ENCODE data around the gene PSMB9. TPM values are rescaled to one million over a fixed set of nuclear protein-coding genes. Genes with fewer than 3 reads are reported as not detected.

Gene PSMB9
- total RNA-seq, 4 donors from 2014 or later: 1.4 to 11.3 (median 6.1) TPM

GRCh38 chr6:32862725-32863124 is 8.7 kb downstream of the PSMB9 start:
- Histone ChIP-seq H3K9me3 (no peaks in the 10 kb centered on the region), H3K27ac (no peak overlapping the region), H3K27me3 (no peaks in the 10 kb centered on the region), H3K4me3 (no peak overlapping the region), H3K4me1 (peaks cover 0 to 3% of the 10 kb centered on the region in 2 donors), H3K36me3 (no peaks in the 10 kb centered on the region)
- TF ChIP-seq CTCF (IDR thresholded peaks at IDR 0.05 in 4 of 5, conservative IDR thresholded peaks at IDR 0.05 in 1 of 5) (no peak), POLR2A (IDR thresholded peaks at IDR 0.05) (no peak)
- no peak for ATAC-seq
- intact Hi-C loops (cut with DNase I; ENCODE audit: low total_unique reads) (no loop called here), in situ Hi-C loops (cut with MboI; ENCODE audit: low sequenced_read_pairs in 4 of 4) (no loop called here)
- no peak for DNase-seq

GRCh38 chr6:32865724-32866443 is 11.9 kb downstream of the PSMB9 start:
- no peak overlapping the region for H3K27ac ChIP-seq
- no peaks in the 10 kb centered on the region for H3K36me3 ChIP-seq
- intact Hi-C loops (cut with DNase I; ENCODE audit: low total_unique reads): loop anchor here (5.0 kb wide), 2 partner anchors 39 to 449 kb away; no protein-coding TSS in a partner anchor
- TF ChIP-seq CTCF (IDR thresholded peaks at IDR 0.05 in 4 of 5, conservative IDR thresholded peaks at IDR 0.05 in 1 of 5) (no peak), POLR2A (IDR thresholded peaks at IDR 0.05) (no peak)
- in situ Hi-C loops (cut with MboI; ENCODE audit: low sequenced_read_pairs in 4 of 4): no loop called here
- no peaks in the 10 kb centered on the region for H3K27me3 ChIP-seq
- H3K4me1 ChIP-seq: peaks cover 0 to 3% of the 10 kb centered on the region in 2 donors
- no peaks in the 10 kb centered on the region for H3K9me3 ChIP-seq
- DNase-seq (no peak), ATAC-seq (no peak)
- H3K4me3 ChIP-seq: no peak overlapping the region

- H3K27me3 ChIP-seq: no peaks in the 10 kb centered on the region
- DNase-seq (no peak), ATAC-seq (no peak)
- no peaks in the 10 kb centered on the region for H3K36me3 ChIP-seq
- in situ Hi-C loops (cut with MboI; ENCODE audit: low sequenced_read_pairs in 4 of 4) (no loop called here), intact Hi-C loops (cut with DNase I; ENCODE audit: low total_unique reads) (loop anchor here (5.0 kb wide), 2 partner anchors 40 to 450 kb away; no protein-coding TSS in a partner anchor)
- H3K27ac ChIP-seq: no peak overlapping the region
- H3K4me1 ChIP-seq: no peaks in the 10 kb centered on the region
- TF ChIP-seq CTCF (IDR thresholded peaks at IDR 0.05 in 4 of 5, conservative IDR thresholded peaks at IDR 0.05 in 1 of 5) (no peak), POLR2A (IDR thresholded peaks at IDR 0.05) (no peak)
- H3K9me3 ChIP-seq: no peaks in the 10 kb centered on the region
- H3K4me3 ChIP-seq: no peak overlapping the region
Measured at GRCh38 chr6:32867022-32867477, 13.1 kb downstream of the PSMB9 start.

- no peak for ATAC-seq
- H3K27ac ChIP-seq: no peak overlapping the region
- H3K4me1 ChIP-seq: no peaks in the 10 kb centered on the region
- H3K4me3 ChIP-seq: no peak overlapping the region
- no peaks in the 10 kb centered on the region for H3K9me3 ChIP-seq
- H3K36me3 ChIP-seq: no peaks in the 10 kb centered on the region
- no peaks in the 10 kb centered on the region for H3K27me3 ChIP-seq
- in situ Hi-C loops (cut with MboI; ENCODE audit: low sequenced_read_pairs in 4 of 4): no loop called here
- TF ChIP-seq CTCF (IDR thresholded peaks at IDR 0.05 in 4 of 5, conservative IDR thresholded peaks at IDR 0.05 in 1 of 5): no peak
- no peak for TF ChIP-seq POLR2A (IDR thresholded peaks at IDR 0.05)
- intact Hi-C loops (cut with DNase I; ENCODE audit: low total_unique reads): loop anchor here (1.0 to 5.0 kb wide), 4 partner anchors 13 to 450 kb away; partner anchors contain the start of genes PSMB9 and TAP2
- DNase-seq: no peak
Measured at GRCh38 chr6:32867554-32868256, 13.7 kb downstream of the PSMB9 start.
